OCI-LY7 (cell line): ENCODE data around the gene SYVN1. TPM values are rescaled to one million over a fixed set of nuclear protein-coding genes. Genes with fewer than 3 reads are reported as not detected.

Experiments used
- BruUV-seq: library from RNA; stranded (reverse); fragments of 400-500 nt; replicated peaks from 2 replicates; lab custom pipeline; 2021; lab: Mats Ljungman, UMichigan
- CTCF ChIA-PET: fragments of 300-600 bp; sonication (Branson Sonifier 250); formaldehyde crosslinking; loops from one replicate; lab custom pipeline; 2022; ENCODE audit warnings: antibody characterized with exemption; ENCODE audit not compliant: unreplicated experiment; lab: Charles Lee
- POLR2A ChIA-PET: fragments of 300-600 bp; sonication (Branson Sonifier 250); formaldehyde crosslinking; loops from one replicate; lab custom pipeline; 2022; ENCODE audit warnings: antibody characterized with exemption; lab: Charles Lee
- DNase-seq: peaks from one replicate; pipeline ENCODE4 v3.0.0-alpha.2; 2015; ENCODE audit warnings: low spot score
- H2AFZ ChIP-seq: fragments of 200-600 bp; sonication (generic), shearing (Covaris generic); 2 replicates; pipeline ENCODE4 v1.6.1; 2014; ENCODE audit warnings: mild to moderate bottlenecking, antibody characterized with exemption, low read length, moderate library complexity
- H3K27ac ChIP-seq: fragments of 200-600 bp; sonication (generic); 2 replicates; pipeline ENCODE4 v1.5.1; 2014; ENCODE audit warnings: mixed run types, low read depth, mild to moderate bottlenecking, moderate library complexity, low read length, inconsistent platforms; ENCODE audit not compliant: poor library complexity, severe bottlenecking
- H3K36me3 ChIP-seq: fragments of 200-600 bp; sonication (generic); 2 replicates; pipeline ENCODE4 v1.6.1; 2014; ENCODE audit warnings: mild to moderate bottlenecking, antibody characterized with exemption, low read length, moderate library complexity, mixed read lengths; ENCODE audit not compliant: insufficient read depth
- H3K4me1 ChIP-seq: fragments of 200-600 bp; sonication (generic); 2 replicates; pipeline ENCODE4 v1.5.1; 2014; ENCODE audit warnings: mild to moderate bottlenecking, low read length; ENCODE audit not compliant: insufficient read depth, poor library complexity, severe bottlenecking
- H3K4me2 ChIP-seq: fragments of 200-600 bp; sonication (generic); 2 replicates; pipeline ENCODE4 v1.6.1; 2014; ENCODE audit warnings: mild to moderate bottlenecking, low read length
- H3K4me3 ChIP-seq: fragments of 200-600 bp; sonication (generic); 2 replicates; pipeline ENCODE4 v1.5.1; 2014; ENCODE audit warnings: mild to moderate bottlenecking, low read depth, low read length; ENCODE audit not compliant: poor library complexity, severe bottlenecking
- H3K79me2 ChIP-seq: fragments of 200-600 bp; sonication (generic); 2 replicates; pipeline ENCODE4 v1.6.1; 2016; ENCODE audit warnings: low read depth, mild to moderate bottlenecking, low read length, moderate library complexity, mixed read lengths; ENCODE audit not compliant: insufficient read depth
- H3K9me2 ChIP-seq: fragments of 200-600 bp; sonication (generic); 2 replicates; pipeline ENCODE4 v1.6.1; 2016; ENCODE audit warnings: mild to moderate bottlenecking, low read length, mixed read lengths; ENCODE audit not compliant: insufficient read depth
- H3K9me3 ChIP-seq: fragments of 200-600 bp; sonication (generic); 2 replicates; pipeline ENCODE4 v1.6.1; 2014; ENCODE audit warnings: mild to moderate bottlenecking, mixed run types, low read length, mixed read lengths
- H4K20me1 ChIP-seq: fragments of 200-600 bp; sonication (generic); 2 replicates; pipeline ENCODE4 v1.6.1; 2014; ENCODE audit warnings: mild to moderate bottlenecking, antibody characterized with exemption, low read length, moderate library complexity, mixed read lengths; ENCODE audit not compliant: insufficient read depth
- CTCF ChIP-seq: fragments of 200-600 bp; sonication (generic); conservative IDR thresholded peaks from 2 replicates; pipeline ENCODE4 v1.5.1; 2014; ENCODE audit warnings: mild to moderate bottlenecking, antibody characterized with exemption, low read length, moderate library complexity, mixed read lengths
- EZH2phosphoT487 ChIP-seq: fragments of 200-600 bp; sonication (generic); IDR thresholded peaks from 2 replicates; pipeline ENCODE4 v1.6.1; 2018; ENCODE audit warnings: low read depth, borderline replicate concordance, mild to moderate bottlenecking, mixed run types, antibody characterized with exemption, low read length, moderate library complexity, mixed read lengths
- intact Hi-C: fragments of 100-400 bp; cut with micrococcal nuclease; formaldehyde crosslinking; loops from one replicate; pipeline ENCODE4 v1.10.0; 2022; ENCODE audit not compliant: unreplicated experiment
- total RNA-seq, 2 experiments: library from RNA; depleted of rRNA in 1 of 2; stranded (reverse); fragments of >200 nt in 1 of 2; shearing (Covaris generic) in 1 of 2; gene quantifications; 2 replicates each; pipeline ENCODE4 v1.2.3, GENCODE V29; 2014 to 2022

The SYVN1 gene
- total RNA-seq, 2 experiments from 2014 or later: 134 to 310 TPM

GRCh38 chr11:65116370-65117205 is 17.7 kb downstream of the SYVN1 start:
- peak; percentile 55 for DNase-seq
- TF ChIP-seq EZH2phosphoT487 (no peak), CTCF (no peak)
- H4K20me1 ChIP-seq: peaks cover 17% of the 10 kb centered on the region; the same call in 1 of the 2 replicates
- POLR2A ChIA-PET: interaction anchor here (0.8 to 1.8 kb wide), 5 partner anchors 13 to 146 kb away, joined by 3 to 6 read pairs (median 4); no protein-coding TSS in a partner anchor
- H3K79me2 ChIP-seq: peaks cover 43% of the 10 kb centered on the region
- peaks cover 70% of the 10 kb centered on the region for H3K4me1 ChIP-seq
- no peaks in the 10 kb centered on the region for H3K9me2 ChIP-seq
- no TSS peak for BruUV-seq
- intact Hi-C loops: loop anchor here (1.0 to 10.0 kb wide), 4 partner anchors 16 to 342 kb away; partner anchors contain the start of genes CDCA5, SF1 and ZFPL1
- H3K4me2 ChIP-seq: peak overlapping the region; percentile 80
- no peaks in the 10 kb centered on the region for H3K9me3 ChIP-seq
- H3K36me3 ChIP-seq: peaks cover 69% of the 10 kb centered on the region
- peak overlapping the region; percentile 81 for H3K4me3 ChIP-seq
- CTCF ChIA-PET: no interaction called here
- no peak overlapping the region for H2AFZ ChIP-seq
- peak overlapping the region; percentile 59 for H3K27ac ChIP-seq

- H3K9me2 ChIP-seq: no peaks in the 10 kb centered on the region
- peaks cover 66% of the 10 kb centered on the region for H3K36me3 ChIP-seq
- peak overlapping the region; percentile 80 for H3K4me2 ChIP-seq
- H4K20me1 ChIP-seq: peaks cover 16% of the 10 kb centered on the region; the same call in 1 of the 2 replicates
- peaks cover 74% of the 10 kb centered on the region for H3K4me1 ChIP-seq
- peaks cover 32% of the 10 kb centered on the region for H3K79me2 ChIP-seq
- POLR2A ChIA-PET: interaction anchor here (1.0 to 1.5 kb wide), 2 partner anchors 15 to 16 kb away, joined by 4 to 6 read pairs; no protein-coding TSS in a partner anchor
- intact Hi-C loops: loop anchor here (10.0 kb wide), 1 partner anchor 341 kb away; the partner anchor contains the start of gene SF1
- CTCF ChIA-PET: no interaction called here
- H3K9me3 ChIP-seq: no peaks in the 10 kb centered on the region
- no peak overlapping the region for H3K27ac ChIP-seq
- TF ChIP-seq CTCF: no peak
- TF ChIP-seq EZH2phosphoT487: no peak
- H2AFZ ChIP-seq: no peak overlapping the region
- DNase-seq: no peak
- TSS peak; percentile 38 for BruUV-seq
- peak overlapping the region; percentile 81 for H3K4me3 ChIP-seq
Measured at GRCh38 chr11:65115361-65116082, 18.8 kb downstream of the SYVN1 start.
